HL-60 (cell line): ENCODE data around the gene BCAS3.

Experiments
- DNase-seq, 2 experiments: peaks; one replicate each; pipeline ENCODE4 v3.0.0-alpha.2; 2010 to 2020; ENCODE audit warnings: low read depth in 1 of 2, low spot score in 1 of 2
- H3K27ac ChIP-seq: fragments of 250-450 bp; sonication (Bioruptor Pico); replicated peaks from 2 replicates; pipeline ENCODE4 v1.5.1; 2020; ENCODE audit warnings: mild to moderate bottlenecking, moderate library complexity
- H3K27me3 ChIP-seq: fragments of 250-450 bp; sonication (Bioruptor Pico); 2 replicates; pipeline ENCODE4 v1.5.1; 2021; ENCODE audit warnings: mild to moderate bottlenecking, moderate library complexity; ENCODE audit not compliant: insufficient read depth, poor library complexity, severe bottlenecking
- H3K4me3 ChIP-seq: replicated peaks from 2 replicates; pipeline ENCODE4 v1.5.1; 2011; ENCODE audit warnings: mild to moderate bottlenecking, control low read depth, low read length; ENCODE audit not compliant: insufficient read depth
- CTCF ChIP-seq: IDR thresholded peaks from one replicate; pipeline ENCODE4 v1.5.1; 2011; ENCODE audit warnings: low read length, control low read depth, inconsistent platforms; ENCODE audit not compliant: insufficient read depth
- GABPA ChIP-seq: IDR thresholded peaks from 2 replicates; pipeline ENCODE4 v1.6.1; 2012; ENCODE audit warnings: low read depth
- POLR2AphosphoS5 ChIP-seq: IDR thresholded peaks from 2 replicates; pipeline ENCODE4 v1.6.1; 2012; ENCODE audit warnings: low read depth
- REST ChIP-seq: IDR thresholded peaks from 2 replicates; pipeline ENCODE4 v1.6.1; 2012; ENCODE audit warnings: low read depth; ENCODE audit not compliant: insufficient replicate concordance
- SPI1 ChIP-seq: IDR thresholded peaks from 2 replicates; pipeline ENCODE4 v1.6.1; 2012; ENCODE audit warnings: low read depth, mild to moderate bottlenecking, borderline replicate concordance

The BCAS3 gene

GRCh38 chr17:60902399-60902798, 224.7 kb downstream of the BCAS3 start:
- H3K27ac ChIP-seq, result no peak overlapping the region
- H3K27me3 ChIP-seq, result no peaks in the 10 kb centered on the region
- TF ChIP-seq CTCF, result no peak
- no peak for TF ChIP-seq GABPA
- no peak for TF ChIP-seq SPI1
- TF ChIP-seq POLR2AphosphoS5, result no peak
- TF ChIP-seq REST, result no peak
- DNase-seq, result no peak
- H3K4me3 ChIP-seq, result no peak overlapping the region

- H3K27ac ChIP-seq, result no peak overlapping the region
- no peaks in the 10 kb centered on the region for H3K27me3 ChIP-seq
- no peak for DNase-seq
- H3K4me3 ChIP-seq, result no peak overlapping the region
- TF ChIP-seq REST (no peak), GABPA (no peak), SPI1 (no peak), POLR2AphosphoS5 (no peak), CTCF (no peak)
Observed at GRCh38 chr17:60904582-60904981, 226.9 kb downstream of the BCAS3 start.

DNA sequence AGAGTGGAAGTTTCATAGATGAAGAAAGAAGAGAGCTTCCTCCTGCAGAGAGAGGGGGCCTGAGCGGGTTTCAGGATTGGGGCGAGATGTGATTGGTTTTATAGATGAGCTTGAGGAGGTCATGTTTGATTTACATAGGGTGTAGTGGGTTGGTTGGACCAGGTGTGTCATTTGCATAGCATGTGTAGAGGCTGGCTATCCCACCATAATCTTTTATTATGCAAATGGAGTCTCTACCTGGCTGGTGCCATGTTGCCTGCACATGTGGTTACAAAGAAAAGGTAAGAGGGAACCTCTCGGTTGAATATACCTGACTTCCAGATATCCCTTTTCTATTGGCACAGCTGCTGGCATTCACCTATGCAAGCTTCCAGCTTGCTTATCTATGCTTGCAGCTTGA, 228.1 kb downstream of the BCAS3 start:
- no peak for DNase-seq
- Histone ChIP-seq H3K27me3 (no peaks in the 10 kb centered on the region), H3K27ac (no peak overlapping the region), H3K4me3 (no peak overlapping the region)
- TF ChIP-seq SPI1 (no peak), POLR2AphosphoS5 (no peak), REST (no peak), CTCF (no peak)
